ENCODE measurements around the gene CS. TPM values are rescaled to one million over a fixed set of nuclear protein-coding genes. Genes with fewer than 3 reads are reported as not detected.

Gene CS
- total RNA-seq, 1 donor from 2014 or later, result 167 TPM

DNA sequence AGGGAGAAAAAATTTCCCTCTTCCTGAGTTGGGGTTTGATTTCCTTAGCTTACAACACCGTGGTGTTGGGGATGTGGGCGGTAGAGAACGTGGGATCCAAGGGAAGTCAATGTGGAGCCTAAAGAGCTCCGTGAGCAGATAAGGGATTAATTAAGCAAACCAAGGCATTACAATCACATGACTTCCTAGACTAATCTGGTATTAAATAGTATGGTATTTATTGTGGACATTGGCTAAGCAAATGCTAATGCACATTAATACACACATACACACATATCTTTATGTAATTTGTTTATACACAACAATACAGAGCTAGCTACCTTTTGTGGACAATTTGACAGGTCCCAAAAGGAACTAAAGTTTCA, 77.6 kb downstream of the CS start:
- H3K4me1 Mint-ChIP-seq, result peaks cover 33% of the 10 kb centered on the region
- peak overlapping the region; percentile 99 for H3K27ac Mint-ChIP-seq
- peaks cover 4% of the 10 kb centered on the region for H3K36me3 Mint-ChIP-seq
- TF ChIP-seq, protein P1, sequence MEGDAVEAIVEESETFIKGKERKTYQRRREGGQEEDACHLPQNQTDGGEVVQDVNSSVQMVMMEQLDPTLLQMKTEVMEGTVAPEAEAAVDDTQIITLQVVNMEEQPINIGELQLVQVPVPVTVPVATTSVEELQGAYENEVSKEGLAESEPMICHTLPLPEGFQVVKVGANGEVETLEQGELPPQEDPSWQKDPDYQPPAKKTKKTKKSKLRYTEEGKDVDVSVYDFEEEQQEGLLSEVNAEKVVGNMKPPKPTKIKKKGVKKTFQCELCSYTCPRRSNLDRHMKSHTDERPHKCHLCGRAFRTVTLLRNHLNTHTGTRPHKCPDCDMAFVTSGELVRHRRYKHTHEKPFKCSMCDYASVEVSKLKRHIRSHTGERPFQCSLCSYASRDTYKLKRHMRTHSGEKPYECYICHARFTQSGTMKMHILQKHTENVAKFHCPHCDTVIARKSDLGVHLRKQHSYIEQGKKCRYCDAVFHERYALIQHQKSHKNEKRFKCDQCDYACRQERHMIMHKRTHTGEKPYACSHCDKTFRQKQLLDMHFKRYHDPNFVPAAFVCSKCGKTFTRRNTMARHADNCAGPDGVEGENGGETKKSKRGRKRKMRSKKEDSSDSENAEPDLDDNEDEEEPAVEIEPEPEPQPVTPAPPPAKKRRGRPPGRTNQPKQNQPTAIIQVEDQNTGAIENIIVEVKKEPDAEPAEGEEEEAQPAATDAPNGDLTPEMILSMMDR (IDR thresholded peaks at IDR 0.05; ENCODE audit: unreplicated experiment), result no peak
- H3K4me3 Mint-ChIP-seq, result peak overlapping the region; percentile 93
- no peaks in the 10 kb centered on the region for H3K9me3 Mint-ChIP-seq
- DNase-seq (ENCODE audit: low spot score in 2 of 2, unreplicated experiment in 2 of 2), result no peak
- no peaks in the 10 kb centered on the region for H3K27me3 Mint-ChIP-seq (ENCODE audit: low read depth)

DNA sequence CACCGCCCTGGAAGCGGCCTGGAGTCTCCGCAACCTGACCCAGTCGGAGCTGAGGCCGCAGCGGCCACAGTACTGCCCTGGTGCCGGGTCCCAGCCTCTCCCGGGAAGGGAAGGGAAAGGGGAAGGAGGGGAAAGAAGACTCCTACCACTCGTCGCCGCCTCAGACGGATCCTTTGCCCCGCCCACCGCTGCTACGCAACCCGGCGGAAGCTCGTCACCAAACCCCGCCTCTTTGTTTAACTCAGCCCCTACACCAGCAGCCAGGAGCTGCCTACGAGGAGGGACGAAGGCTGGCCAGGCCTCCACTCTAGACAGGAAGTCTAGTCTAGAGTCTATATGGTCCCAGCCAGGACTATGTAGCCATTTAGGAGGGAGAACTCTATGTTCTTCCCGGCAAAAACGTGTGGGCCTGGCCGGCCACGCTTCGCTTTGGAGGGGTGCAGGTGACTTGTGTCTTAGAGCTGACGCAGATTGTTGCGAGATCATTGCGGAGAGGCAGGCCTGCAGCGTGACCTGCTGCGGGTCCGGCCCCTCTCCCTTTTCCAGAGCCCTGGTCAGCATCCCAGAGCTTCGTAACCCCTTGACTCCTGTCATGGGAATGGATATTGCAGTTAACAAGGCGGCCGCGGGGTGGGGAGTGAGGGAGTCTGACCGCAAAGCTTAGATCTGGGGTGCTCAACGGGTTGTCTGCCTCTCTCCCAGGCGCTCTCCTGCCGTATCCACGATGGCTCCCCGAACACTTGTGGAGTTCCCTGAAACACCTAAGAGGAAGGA, 78.2 kb downstream of the CS start, which contains the start of gene RNF41:
TSS of gene RNF41 (minus strand) at position 166 of the 774 bp plus-strand sequence. CDS start 7,875 bp downstream, outside the sequence.
- Mint-ChIP-seq H3K27me3 (ENCODE audit: low read depth) (no peaks in the 10 kb centered on the region), H3K36me3 (peaks cover 4% of the 10 kb centered on the region), H3K4me1 (peaks cover 33% of the 10 kb centered on the region), H3K9me3 (no peaks in the 10 kb centered on the region), H3K27ac (peak within 1 kb of the TSS; percentile 99), H3K4me3 (peak within 1 kb of the TSS; percentile 93)
- TF ChIP-seq, protein P1 (IDR thresholded peaks at IDR 0.05; ENCODE audit: unreplicated experiment), result no peak
- peak; percentile 92 to 97 for DNase-seq (ENCODE audit: low spot score in 2 of 2, unreplicated experiment in 2 of 2)

Other genes starting within 250 kb of the CS start
- 58.2 to 59.1 TPM (median 59.0 TPM) in 3 replicates for gene ERBB3, start 220.2 kb downstream of the CS start, total RNA-seq
- gene PA2G4, start 195.8 kb downstream of the CS start, total RNA-seq, result 90.4 to 96.7 TPM (median 91.4 TPM) in 3 replicates
- 3,814 to 4,057 TPM (median 4,017 TPM) in 3 replicates for gene RPL41, start 183.7 kb downstream of the CS start, total RNA-seq
- gene ZC3H10, start 182.1 kb downstream of the CS start, total RNA-seq, result 7.8 to 9.2 TPM (median 8.0 TPM) in 3 replicates
- gene ESYT1, start 172.1 kb downstream of the CS start, total RNA-seq, result 64.7 to 69.4 TPM (median 67.2 TPM) in 3 replicates
- gene MYL6B, start 147.7 kb downstream of the CS start, total RNA-seq, result 150 to 151 TPM (median 150 TPM) in 3 replicates
- 800 to 830 TPM (median 827 TPM) in 3 replicates for gene MYL6, start 142.0 kb downstream of the CS start, total RNA-seq
- 158 to 177 TPM (median 171 TPM) in 3 replicates for gene SMARCC2, start 110.8 kb downstream of the CS start, total RNA-seq
- gene RNF41, start 78.4 kb downstream of the CS start, total RNA-seq, result 47.1 to 49.6 TPM (median 48.1 TPM) in 3 replicates
- 23.5 to 24.4 TPM (median 23.7 TPM) in 3 replicates for gene NABP2, start 76.0 kb downstream of the CS start, total RNA-seq
- gene SLC39A5, start 70.3 kb downstream of the CS start, total RNA-seq, result 0.76 to 1.3 TPM (median 1.1 TPM) in 3 replicates
- 60.7 to 63.2 TPM (median 63.1 TPM) in 3 replicates for gene ANKRD52, start 41.9 kb downstream of the CS start, total RNA-seq
- gene COQ10A, start 33.4 kb downstream of the CS start, total RNA-seq, result 11.0 to 15.3 TPM (median 12.5 TPM) in 3 replicates
- gene CNPY2, start 15.7 kb upstream of the CS start, total RNA-seq, result 164 to 174 TPM (median 171 TPM) in 3 replicates
- gene PAN2, start 33.7 kb upstream of the CS start, total RNA-seq, result 60.9 to 76.8 TPM (median 66.4 TPM) in 3 replicates
- 0.51 to 0.76 TPM (median 0.72 TPM) in 3 replicates for gene IL23A, start 38.6 kb upstream of the CS start, total RNA-seq
- 178 to 188 TPM (median 180 TPM) in 3 replicates for gene STAT2, start 59.8 kb upstream of the CS start, total RNA-seq
- not detected in 3 replicates for gene APOF, start 62.5 kb upstream of the CS start, total RNA-seq
- gene TIMELESS, start 149.1 kb upstream of the CS start, total RNA-seq, result 26.3 to 27.9 TPM (median 27.6 TPM) in 3 replicates
- gene MIP, start 154.3 kb upstream of the CS start, total RNA-seq, result not detected in 3 replicates
- 5.7 to 6.0 TPM (median 5.7 TPM) in 3 replicates for gene SPRYD4, start 168.2 kb upstream of the CS start, total RNA-seq
- gene GLS2, start 187.8 kb upstream of the CS start, total RNA-seq, result 2.2 to 2.9 TPM (median 2.9 TPM) in 3 replicates
- gene RBMS2, start 221.5 kb upstream of the CS start, total RNA-seq, result 78.0 to 89.3 TPM (median 84.3 TPM) in 3 replicates